Spleen (tissue), 11 donors: ENCODE data around the gene ATP1A4. TPM values are rescaled to one million over a fixed set of nuclear protein-coding genes. Genes with fewer than 3 reads are reported as not detected.

Experiments
- DNase-seq: peaks from one replicate; pipeline ENCODE4 v3.0.0-alpha.2; 2020
- H3K27ac ChIP-seq, 8 donors: fragments of 200-600 bp; sonication (generic) in 7 of 8; 1 replicate in 4 of 8; 2 replicates in 4 of 8; pipeline versions ENCODE4 v1.5.0 to v1.8.0; 2016 to 2021; ENCODE audit warnings: inconsistent platforms in 4 of 8, mild to moderate bottlenecking in 4 of 8, moderate library complexity in 1 of 8
- H3K27me3 ChIP-seq, 7 donors: fragments of 200-600 bp; sonication (generic) in 6 of 7; replicated peaks in 1 of 7; 1 replicate in 4 of 7; 2 replicates in 3 of 7; pipeline versions ENCODE4 v1.5.0 to v1.8.0; 2016 to 2021; ENCODE audit warnings: inconsistent platforms in 3 of 7, mild to moderate bottlenecking in 1 of 7
- H3K36me3 ChIP-seq, 6 donors: fragments of 200-600 bp; sonication (generic) in 5 of 6; 1 replicate in 4 of 6; 2 replicates in 2 of 6; pipeline versions ENCODE4 v1.5.0 to v1.8.0; 2016 to 2021; ENCODE audit warnings: inconsistent platforms in 2 of 6
- H3K4me1 ChIP-seq, 6 donors: fragments of 200-600 bp; sonication (generic) in 5 of 6; 1 replicate in 3 of 6; 2 replicates in 3 of 6; pipeline versions ENCODE4 v1.5.0 to v1.8.0; 2016 to 2021; ENCODE audit warnings: inconsistent platforms in 3 of 6
- H3K4me3 ChIP-seq, 8 donors: fragments of 200-600 bp; sonication (generic) in 7 of 8; 1 replicate in 4 of 8; 2 replicates in 4 of 8; pipeline versions ENCODE4 v1.5.0 to v1.8.0; 2016 to 2021; ENCODE audit warnings: inconsistent platforms in 4 of 8, mild to moderate bottlenecking in 4 of 8, moderate library complexity in 2 of 8
- H3K9me3 ChIP-seq, 8 donors: fragments of 200-600 bp; sonication (generic) in 7 of 8; 1 replicate in 4 of 8; 2 replicates in 4 of 8; pipeline versions ENCODE4 v1.5.0 to v1.8.0; 2016 to 2021; ENCODE audit warnings: inconsistent platforms in 4 of 8
- CTCF ChIP-seq, 11 experiments: fragments of 200-600 bp in 7 of 11; fragments of 450-650 bp in 4 of 11; sonication (generic) in 4 of 11; IDR thresholded peaks in 8 of 11; conservative IDR thresholded peaks in 3 of 11; 1 replicate in 7 of 11; 2 replicates in 4 of 11; pipeline versions ENCODE4 v1.4.0 to v1.8.0; 2016 to 2021; ENCODE audit warnings: antibody characterized with exemption in 11 of 11, inconsistent platforms in 4 of 11, mild to moderate bottlenecking in 1 of 11
- POLR2A ChIP-seq, 3 donors: fragments of 450-650 bp; IDR thresholded peaks; one replicate each; pipeline ENCODE4 v1.5.1; 2017; ENCODE audit warnings: antibody characterized with exemption in 3 of 3, mild to moderate bottlenecking in 1 of 3
- POLR2AphosphoS5 ChIP-seq, 3 donors: sonication (generic); formaldehyde crosslinking; IDR thresholded peaks; one replicate each; pipeline ENCODE4 v1.5.1; 2017; ENCODE audit warnings: antibody characterized with exemption in 3 of 3
- WGBS, 5 donors: extraction: QIAGEN DNeasy Blood & Tissue Kit in 3 of 5; methylation state at CpG; one replicate each; pipeline versions ENCODE4 v1.1.5 to v1.1.7; 2013 to 2018; 5-methylcytosine and 5-hydroxymethylcytosine counted together
- intact Hi-C: fragments of 100-400 bp; cut with DNase I; formaldehyde crosslinking; loops from one replicate; pipeline ENCODE4 v1.15.0; 2023; ENCODE audit warnings: low total_unique reads
- polyA plus RNA-seq, 3 donors: library from polyadenylated mRNA; stranded (reverse); fragments of 200-250 nt; gene quantifications; one replicate each; pipeline ENCODE4 v1.2.1, GENCODE V29; 2013
- total RNA-seq, 7 donors: library from RNA; depleted of rRNA in 3 of 7; stranded (reverse); fragments of >200 nt in 3 of 7; fragmentation: NEBNext Ultra II Directional in 4 of 7; extraction: Animal tissue kit (Norgen Biotek cat#: 25700) in 4 of 7; gene quantifications; one replicate each; pipeline versions ENCODE4 v1.1.0 to v1.2.1, GENCODE V29; 2016 to 2021
- donor health status: healthy with polysubstance abuse.
- donor health status: DM: no; HTN: no; CAD: no; lungs with moderate emphysema.
- donor health status: DM: no; HTN: no; CAD: no.
- donor health status: Bipolar disorder and iron deficiency.
- donor health status: healthy.
- donor health status: DM: no; HTN: no; CAD: no.
- donor health status: DM: yes; HTN: yes; CAD: no.

The ATP1A4 gene
- total and polyA plus RNA-seq, 10 donors, result 0.70 to 2.9 (median 0.95) TPM; not detected in 2

GRCh38 chr1:160167580-160167979 lies 16.2 kb downstream of the ATP1A4 start:
- intact Hi-C loops, result no loop called here
- no peak for TF ChIP-seq POLR2AphosphoS5 (IDR thresholded peaks at IDR 0.05)
- H3K4me1 ChIP-seq, result peaks cover 3 to 26% (median 12%) of the 10 kb centered on the region in 6 donors
- no peaks in the 10 kb centered on the region for H3K36me3 ChIP-seq
- H3K4me3 ChIP-seq, result no peak overlapping the region
- DNase-seq, result no peak
- no peaks in the 10 kb centered on the region for H3K27me3 ChIP-seq
- no peaks in the 10 kb centered on the region for H3K9me3 ChIP-seq
- WGBS, 5 donors, result 82 to 94% (median 90%) methylated on average over 6 of the region's 6 CpGs
- no peak overlapping the region for H3K27ac ChIP-seq

- Histone ChIP-seq H3K27me3 (no peaks in the 10 kb centered on the region), H3K36me3 (no peaks in the 10 kb centered on the region), H3K4me3 (no peak overlapping the region), H3K4me1 (peaks cover 3 to 26% (median 12%) of the 10 kb centered on the region in 6 donors), H3K27ac (no peak overlapping the region), H3K9me3 (no peaks in the 10 kb centered on the region)
- TF ChIP-seq CTCF (IDR thresholded peaks at IDR 0.05 in 8 of 11, conservative IDR thresholded peaks at IDR 0.05 in 3 of 11), result no peak
- TF ChIP-seq POLR2AphosphoS5 (IDR thresholded peaks at IDR 0.05), result no peak
- no peak for TF ChIP-seq POLR2A (IDR thresholded peaks at IDR 0.05)
- no peak for DNase-seq
- intact Hi-C loops, result no loop called here
- WGBS, 5 donors, result 54 to 77% (median 68%) methylated on average over 5 of the region's 5 CpGs
These were observed 16.6 kb downstream of the ATP1A4 start for GRCh38 chr1:160168016-160168415.

GRCh38 chr1:160168609-160169369 lies 17.4 kb downstream of the ATP1A4 start:
- H3K4me1 ChIP-seq, result peaks cover 3 to 26% (median 12%) of the 10 kb centered on the region in 6 donors
- H3K27me3 ChIP-seq, result no peaks in the 10 kb centered on the region
- 77 to 90% (median 82%) methylated on average over 13 of the region's 13 CpGs for WGBS, 5 donors
- H3K9me3 ChIP-seq, result no peaks in the 10 kb centered on the region
- H3K4me3 ChIP-seq, result no peak overlapping the region
- TF ChIP-seq CTCF (IDR thresholded peaks at IDR 0.05 in 8 of 11, conservative IDR thresholded peaks at IDR 0.05 in 3 of 11) (no peak), POLR2A (IDR thresholded peaks at IDR 0.05) (no peak), POLR2AphosphoS5 (IDR thresholded peaks at IDR 0.05) (no peak)
- DNase-seq, result no peak
- H3K27ac ChIP-seq, result no peak overlapping the region
- H3K36me3 ChIP-seq, result no peaks in the 10 kb centered on the region
- intact Hi-C loops, result no loop called here

GRCh38 chr1:160169553-160170399 lies 18.4 kb downstream of the ATP1A4 start:
- Histone ChIP-seq H3K27me3 (no peaks in the 10 kb centered on the region), H3K36me3 (no peaks in the 10 kb centered on the region), H3K27ac (no peak overlapping the region), H3K4me1 (peaks cover 3 to 26% (median 12%) of the 10 kb centered on the region in 6 donors), H3K4me3 (no peak overlapping the region), H3K9me3 (no peaks in the 10 kb centered on the region)
- intact Hi-C loops, result no loop called here
- 36 to 42% (median 41%) methylated on average over 15 of the region's 15 CpGs for WGBS, 5 donors
- no peak for DNase-seq
- TF ChIP-seq CTCF (IDR thresholded peaks at IDR 0.05 in 8 of 11, conservative IDR thresholded peaks at IDR 0.05 in 3 of 11), result no peak
- TF ChIP-seq POLR2AphosphoS5 (IDR thresholded peaks at IDR 0.05), result no peak
- no peak for TF ChIP-seq POLR2A (IDR thresholded peaks at IDR 0.05)
